Stimulated activated naive B cell treated with anti-CD40 and anti-IgM and Interleukin-4, amounts not matched to agents 10 μg/mL and 1 μg/mL and 100 μg/mL, for 72 hours (primary cell): ENCODE measurements around the gene FMN1.

Experiments used
- ATAC-seq, 2 donors: fragments of 150-1000 bp; cut with Tn5 transposase; replicated peaks; 2 replicates each; pipeline ENCODE4 v1.10.0; 2021; ENCODE audit warnings: moderate library complexity in 1 of 2
- DNase-seq: peaks from one replicate; pipeline ENCODE4 v3.0.0; 2021
- H3K27ac Mint-ChIP-seq: one replicate; pipeline ENCODE4 v1.8.0; 2022; ENCODE audit warnings: mild to moderate bottlenecking, mixed read lengths
- H3K27me3 Mint-ChIP-seq, 2 donors: one replicate each; pipeline ENCODE4 v1.8.0; 2022; ENCODE audit warnings: mixed read lengths in 2 of 2
- H3K36me3 Mint-ChIP-seq, 2 donors: one replicate each; pipeline ENCODE4 v1.8.0; 2022; ENCODE audit warnings: mixed read lengths in 2 of 2, mild to moderate bottlenecking in 1 of 2
- H3K4me1 Mint-ChIP-seq, 2 donors: one replicate each; pipeline ENCODE4 v1.8.0; 2022; ENCODE audit warnings: mixed read lengths in 2 of 2, mild to moderate bottlenecking in 1 of 2
- H3K4me3 Mint-ChIP-seq, 2 donors: one replicate each; pipeline ENCODE4 v1.8.0; 2022; ENCODE audit warnings: mild to moderate bottlenecking in 2 of 2, mixed read lengths in 2 of 2, moderate library complexity in 1 of 2
- H3K9me3 Mint-ChIP-seq, 2 donors: one replicate each; pipeline ENCODE4 v1.8.0; 2022; ENCODE audit warnings: mixed read lengths in 2 of 2, mild to moderate bottlenecking in 1 of 2

Gene FMN1

GRCh38 chr15:33194704-33195670, at the start of gene FMN1:
FMN1 (minus strand) TSS chr15:33194714; CDS start chr15:33154914, 39,800 bp downstream.
- Mint-ChIP-seq H3K36me3 (peaks cover 0 to 2% of the 10 kb centered on the region in 2 donors), H3K4me3 (peak within 1 kb of the TSS; percentile 76 to 78), H3K27ac (peak within 1 kb of the TSS; percentile 56), H3K4me1 (peaks cover 10 to 16% of the 10 kb centered on the region in 2 donors), H3K27me3 (peaks cover 34 to 70% of the 10 kb centered on the region in 2 donors), H3K9me3 (no peaks in the 10 kb centered on the region)
- ATAC-seq, result peak; percentile 99 to 100
- peak; percentile 83 for DNase-seq

- DNase-seq, result no peak
- ATAC-seq, result no peak
- Mint-ChIP-seq H3K4me3 (no peak overlapping the region), H3K9me3 (no peaks in the 10 kb centered on the region), H3K4me1 (no peaks in the 10 kb centered on the region), H3K27ac (no peak overlapping the region), H3K36me3 (no peaks in the 10 kb centered on the region), H3K27me3 (peaks cover 0 to 17% of the 10 kb centered on the region in 2 donors)
Observed at GRCh38 chr15:33243869-33244268, 49.4 kb upstream of the FMN1 start.

- no peaks in the 10 kb centered on the region for H3K36me3 Mint-ChIP-seq
- no peak overlapping the region for H3K27ac Mint-ChIP-seq
- H3K27me3 Mint-ChIP-seq, result peaks cover 0 to 17% of the 10 kb centered on the region in 2 donors
- DNase-seq (no peak), ATAC-seq (no peak)
- no peak overlapping the region for H3K4me3 Mint-ChIP-seq
- no peaks in the 10 kb centered on the region for H3K4me1 Mint-ChIP-seq
- H3K9me3 Mint-ChIP-seq, result no peaks in the 10 kb centered on the region
Observed at GRCh38 chr15:33243393-33243792, 48.9 kb upstream of the FMN1 start.

GRCh38 chr15:33242669-33243191, 48.2 kb upstream of the FMN1 start:
- DNase-seq (no peak), ATAC-seq (no peak)
- no peak overlapping the region for H3K4me3 Mint-ChIP-seq
- no peaks in the 10 kb centered on the region for H3K9me3 Mint-ChIP-seq
- no peak overlapping the region for H3K27ac Mint-ChIP-seq
- H3K27me3 Mint-ChIP-seq, result peaks cover 0 to 14% of the 10 kb centered on the region in 2 donors
- H3K4me1 Mint-ChIP-seq, result no peaks in the 10 kb centered on the region
- no peaks in the 10 kb centered on the region for H3K36me3 Mint-ChIP-seq

- no peaks in the 10 kb centered on the region for H3K36me3 Mint-ChIP-seq
- H3K9me3 Mint-ChIP-seq, result no peaks in the 10 kb centered on the region
- H3K27me3 Mint-ChIP-seq, result peaks cover 0 to 11% of the 10 kb centered on the region in 2 donors
- no peak overlapping the region for H3K4me3 Mint-ChIP-seq
- DNase-seq (no peak), ATAC-seq (no peak)
- H3K4me1 Mint-ChIP-seq, result no peaks in the 10 kb centered on the region
- H3K27ac Mint-ChIP-seq, result no peak overlapping the region
Observed at GRCh38 chr15:33242165-33242564, 47.7 kb upstream of the FMN1 start.

GRCh38 chr15:33236841-33237509, 42.5 kb upstream of the FMN1 start:
- ATAC-seq, result no peak
- DNase-seq, result no peak
- no peak overlapping the region for H3K4me3 Mint-ChIP-seq
- H3K36me3 Mint-ChIP-seq, result no peaks in the 10 kb centered on the region
- H3K27me3 Mint-ChIP-seq, result peaks cover 7 to 13% of the 10 kb centered on the region in 2 donors
- H3K9me3 Mint-ChIP-seq, result no peaks in the 10 kb centered on the region
- H3K4me1 Mint-ChIP-seq, result no peaks in the 10 kb centered on the region
- H3K27ac Mint-ChIP-seq, result no peak overlapping the region

GRCh38 chr15:33234020-33234461, 39.5 kb upstream of the FMN1 start:
- H3K4me1 Mint-ChIP-seq, result no peaks in the 10 kb centered on the region
- H3K9me3 Mint-ChIP-seq, result no peaks in the 10 kb centered on the region
- H3K4me3 Mint-ChIP-seq, result no peak overlapping the region
- no peak overlapping the region for H3K27ac Mint-ChIP-seq
- ATAC-seq (no peak), DNase-seq (no peak)
- H3K36me3 Mint-ChIP-seq, result no peaks in the 10 kb centered on the region
- H3K27me3 Mint-ChIP-seq, result peaks cover 7 to 8% of the 10 kb centered on the region in 2 donors

GRCh38 chr15:33226559-33227181, 32.2 kb upstream of the FMN1 start:
- peaks cover 0 to 5% of the 10 kb centered on the region in 2 donors for H3K9me3 Mint-ChIP-seq
- no peak overlapping the region for H3K4me3 Mint-ChIP-seq
- DNase-seq, result peak; percentile 33
- H3K36me3 Mint-ChIP-seq, result no peaks in the 10 kb centered on the region
- no peak overlapping the region for H3K27ac Mint-ChIP-seq
- ATAC-seq, result peak; percentile 70 to 93
- no peaks in the 10 kb centered on the region for H3K4me1 Mint-ChIP-seq
- H3K27me3 Mint-ChIP-seq, result no peaks in the 10 kb centered on the region

GRCh38 chr15:33218071-33218491, 23.6 kb upstream of the FMN1 start:
- Mint-ChIP-seq H3K27me3 (no peaks in the 10 kb centered on the region), H3K36me3 (peaks cover 0 to 2% of the 10 kb centered on the region in 2 donors), H3K27ac (no peak overlapping the region), H3K4me3 (no peak overlapping the region), H3K4me1 (no peaks in the 10 kb centered on the region), H3K9me3 (peaks cover 2 to 5% of the 10 kb centered on the region in 2 donors)
- DNase-seq, result no peak
- no peak for ATAC-seq

GRCh38 chr15:33215941-33216872, 21.7 kb upstream of the FMN1 start:
- Mint-ChIP-seq H3K36me3 (peaks cover 0 to 2% of the 10 kb centered on the region in 2 donors), H3K4me1 (no peaks in the 10 kb centered on the region)

GRCh38 chr15:33211176-33211808, 16.8 kb upstream of the FMN1 start:
- ATAC-seq (no peak), DNase-seq (no peak)
- Mint-ChIP-seq H3K27ac (no peak overlapping the region), H3K9me3 (peaks cover 4 to 9% of the 10 kb centered on the region in 2 donors), H3K4me1 (peaks cover 0 to 2% of the 10 kb centered on the region in 2 donors), H3K36me3 (no peaks in the 10 kb centered on the region), H3K4me3 (no peak overlapping the region), H3K27me3 (no peaks in the 10 kb centered on the region)

More at GRCh38 chr15:33215941-33216872, 21.7 kb upstream of the FMN1 start:
- Mint-ChIP-seq H3K27me3 (no peaks in the 10 kb centered on the region), H3K4me3 (no peak overlapping the region), H3K27ac (no peak overlapping the region), H3K9me3 (peaks cover 0 to 2% of the 10 kb centered on the region in 2 donors)
- peak; percentile 50 to 51 for ATAC-seq
- no peak for DNase-seq

- H3K9me3 Mint-ChIP-seq, result peaks cover 4 to 9% of the 10 kb centered on the region in 2 donors
- no peak for ATAC-seq
- no peaks in the 10 kb centered on the region for H3K27me3 Mint-ChIP-seq
- H3K4me1 Mint-ChIP-seq, result peaks cover 0 to 2% of the 10 kb centered on the region in 2 donors
- no peak for DNase-seq
- H3K36me3 Mint-ChIP-seq, result no peaks in the 10 kb centered on the region
- no peak overlapping the region for H3K27ac Mint-ChIP-seq
- H3K4me3 Mint-ChIP-seq, result no peak overlapping the region
Observed at GRCh38 chr15:33209575-33210481, 15.3 kb upstream of the FMN1 start.
